Trophoblast cell (in vitro differentiated cells and primary cell): ENCODE results near the gene OR8A1.

ENCODE experiments used
- DNase-seq, 2 donors: peaks; one replicate each; pipeline ENCODE4 v3.0.0-alpha.2; 2016
- H2AFZ ChIP-seq: 2 replicates; pipeline ENCODE4 v1.6.1; 2013; ENCODE audit warnings: low read length, moderate library complexity, mild to moderate bottlenecking; ENCODE audit not compliant: insufficient read depth, poor library complexity
- H2AK5ac ChIP-seq: 2 replicates; pipeline ENCODE4 v1.6.1; 2013; ENCODE audit warnings: mild to moderate bottlenecking, low read length
- H2BK120ac ChIP-seq: 2 replicates; pipeline ENCODE4 v1.6.1; 2013; ENCODE audit warnings: low read length, mild to moderate bottlenecking, moderate library complexity; ENCODE audit not compliant: insufficient read depth, poor library complexity
- H2BK12ac ChIP-seq: 2 replicates; pipeline ENCODE4 v1.6.1; 2013; ENCODE audit warnings: mild to moderate bottlenecking, low read length, moderate library complexity
- H2BK5ac ChIP-seq: 2 replicates; pipeline ENCODE4 v1.6.1; 2013; ENCODE audit warnings: low read length, low read depth, moderate library complexity, mild to moderate bottlenecking; ENCODE audit not compliant: poor library complexity
- H3K14ac ChIP-seq: 2 replicates; pipeline ENCODE4 v1.6.1; 2013; ENCODE audit warnings: mild to moderate bottlenecking, low read length
- H3K18ac ChIP-seq: 2 replicates; pipeline ENCODE4 v1.6.1; 2013; ENCODE audit warnings: mild to moderate bottlenecking, low read length
- H3K23ac ChIP-seq: 2 replicates; pipeline ENCODE4 v1.6.1; 2013; ENCODE audit warnings: low read length
- H3K27ac ChIP-seq: 2 replicates; pipeline ENCODE4 v1.5.1; 2013; ENCODE audit warnings: low read depth, mild to moderate bottlenecking, inconsistent platforms, low read length, moderate library complexity
- H3K27me3 ChIP-seq: 2 replicates; pipeline ENCODE4 v1.6.1; 2013; ENCODE audit warnings: inconsistent platforms, mild to moderate bottlenecking, low read length, moderate library complexity; ENCODE audit not compliant: insufficient read depth
- H3K36me3 ChIP-seq, 2 experiments: 1 replicate in 1 of 2; 2 replicates in 1 of 2; pipeline ENCODE4 v1.6.1; 2013; ENCODE audit warnings: low read length in 2 of 2, mild to moderate bottlenecking in 2 of 2, moderate library complexity in 1 of 2; ENCODE audit not compliant: insufficient read depth in 2 of 2, control insufficient read depth in 1 of 2
- H3K4ac ChIP-seq: 2 replicates; pipeline ENCODE4 v1.6.1; 2013; ENCODE audit warnings: low read depth, mild to moderate bottlenecking, low read length, moderate library complexity
- H3K4me1 ChIP-seq, 2 experiments: 1 replicate in 1 of 2; 2 replicates in 1 of 2; pipeline ENCODE4 v1.6.1; 2013; ENCODE audit warnings: low read length in 2 of 2, mild to moderate bottlenecking in 2 of 2, moderate library complexity in 1 of 2; ENCODE audit not compliant: insufficient read depth in 2 of 2, control insufficient read depth in 1 of 2
- H3K4me2 ChIP-seq: 2 replicates; pipeline ENCODE4 v1.6.1; 2013; ENCODE audit warnings: inconsistent platforms, mild to moderate bottlenecking, low read length, moderate library complexity
- H3K4me3 ChIP-seq: 2 replicates; pipeline ENCODE4 v1.5.1; 2013; ENCODE audit warnings: mild to moderate bottlenecking, low read depth, low read length, inconsistent platforms
- H3K79me1 ChIP-seq: one replicate; pipeline ENCODE4 v1.6.1; 2013; ENCODE audit warnings: low read length
- H3K79me2 ChIP-seq: 2 replicates; pipeline ENCODE4 v1.6.1; 2013; ENCODE audit warnings: low read length, mild to moderate bottlenecking; ENCODE audit not compliant: control insufficient read depth, insufficient read depth, poor library complexity
- H3K9ac ChIP-seq: 2 replicates; pipeline ENCODE4 v1.6.1; 2013; ENCODE audit warnings: mild to moderate bottlenecking, low read length
- H3K9me3 ChIP-seq: 2 replicates; pipeline ENCODE4 v1.6.1; 2013; ENCODE audit warnings: low read depth, mild to moderate bottlenecking, control low read depth, inconsistent platforms, low read length; ENCODE audit not compliant: insufficient read depth
- H4K12ac ChIP-seq: 2 replicates; pipeline ENCODE4 v1.6.1; 2013; ENCODE audit warnings: low read depth, mild to moderate bottlenecking, low read length, moderate library complexity
- H4K8ac ChIP-seq: 2 replicates; pipeline ENCODE4 v1.6.1; 2013; ENCODE audit warnings: low read depth, mild to moderate bottlenecking, low read length, moderate library complexity
- H4K91ac ChIP-seq: one replicate; pipeline ENCODE4 v1.6.1; 2013; ENCODE audit warnings: low read depth, mild to moderate bottlenecking, low read length, moderate library complexity
- WGBS: extraction: QIAGEN DNeasy Blood & Tissue Kit; methylation state at CpG from one replicate; pipeline ENCODE4 v1.1.7; 2013; ENCODE audit warnings: missing lambda C conversion rate; ENCODE audit not compliant: insufficient read length, insufficient coverage; ENCODE audit errors: extremely low coverage; 5-methylcytosine and 5-hydroxymethylcytosine counted together

OR8A1 gene

GRCh38 chr11:124535552-124536232 is 34.1 kb upstream of the OR8A1 start:
- H3K27me3 ChIP-seq = no peaks in the 10 kb centered on the region
- H3K14ac ChIP-seq = no peak overlapping the region
- no peak overlapping the region for H3K4ac ChIP-seq
- H2BK120ac ChIP-seq = no peak overlapping the region
- no peak overlapping the region for H2BK5ac ChIP-seq
- H4K8ac ChIP-seq = no peak overlapping the region
- H3K9me3 ChIP-seq = no peaks in the 10 kb centered on the region
- H3K23ac ChIP-seq = no peak overlapping the region
- H3K4me3 ChIP-seq = no peak overlapping the region
- peak in 1 of 2 donors; percentile 4 for DNase-seq
- no CpG with 5 or more reads among the region's 8 CpGs for WGBS
- no peak overlapping the region for H3K18ac ChIP-seq
- no peak overlapping the region for H2AK5ac ChIP-seq
- H3K79me2 ChIP-seq = no peaks in the 10 kb centered on the region
- no peak overlapping the region for H2AFZ ChIP-seq
- H3K79me1 ChIP-seq = no peaks in the 10 kb centered on the region
- no peak overlapping the region for H3K4me2 ChIP-seq
- H2BK12ac ChIP-seq = no peak overlapping the region
- H4K91ac ChIP-seq = no peak overlapping the region
- peaks cover 2% of the 10 kb centered on the region in 2 experiments for H3K4me1 ChIP-seq
- H3K36me3 ChIP-seq = no peaks in the 10 kb centered on the region
- H3K27ac ChIP-seq = no peak overlapping the region
- H3K9ac ChIP-seq = no peak overlapping the region
- no peak overlapping the region for H4K12ac ChIP-seq

GRCh38 chr11:124536520-124536919 is 33.3 kb upstream of the OR8A1 start:
- whole genome bisulfite sequencing = no CpG with 5 or more reads among the region's 6 CpGs

GRCh38 chr11:124538019-124538418 is 31.8 kb upstream of the OR8A1 start:
- H4K12ac ChIP-seq = no peak overlapping the region
- H3K14ac ChIP-seq = no peak overlapping the region
- H3K4me1 ChIP-seq = peaks cover 2% of the 10 kb centered on the region in 2 experiments
- H3K4me2 ChIP-seq = no peak overlapping the region
- H4K8ac ChIP-seq = no peak overlapping the region
- no CpG with 5 or more reads among the region's 1 CpG for WGBS
- H4K91ac ChIP-seq = no peak overlapping the region
- no peak overlapping the region for H2BK5ac ChIP-seq
- no peak for DNase-seq
- no peak overlapping the region for H2AFZ ChIP-seq
- no peak overlapping the region for H3K18ac ChIP-seq
- no peak overlapping the region for H3K4me3 ChIP-seq
- H3K36me3 ChIP-seq = no peaks in the 10 kb centered on the region
- no peak overlapping the region for H3K23ac ChIP-seq
- no peak overlapping the region for H2BK120ac ChIP-seq
- H2BK12ac ChIP-seq = no peak overlapping the region
- H3K79me1 ChIP-seq = no peaks in the 10 kb centered on the region
- no peak overlapping the region for H3K9ac ChIP-seq
- no peaks in the 10 kb centered on the region for H3K79me2 ChIP-seq
- H3K4ac ChIP-seq = no peak overlapping the region
- no peak overlapping the region for H3K27ac ChIP-seq
- no peaks in the 10 kb centered on the region for H3K9me3 ChIP-seq
- H2AK5ac ChIP-seq = no peak overlapping the region
- no peaks in the 10 kb centered on the region for H3K27me3 ChIP-seq

More at GRCh38 chr11:124536520-124536919, 33.3 kb upstream of the OR8A1 start:
- H3K4ac ChIP-seq = no peak overlapping the region
- no peaks in the 10 kb centered on the region for H3K79me1 ChIP-seq
- DNase-seq = peak; percentile 67 to 72
- no peak overlapping the region for H2BK120ac ChIP-seq
- no peak overlapping the region for H2BK12ac ChIP-seq
- no peak overlapping the region for H3K4me2 ChIP-seq
- H2AFZ ChIP-seq = peak overlapping the region; percentile 1
- no peak overlapping the region for H2AK5ac ChIP-seq
- H3K14ac ChIP-seq = no peak overlapping the region
- H3K9ac ChIP-seq = no peak overlapping the region
- H3K4me1 ChIP-seq = peaks cover 2% of the 10 kb centered on the region in 2 experiments
- no peak overlapping the region for H4K12ac ChIP-seq
- H4K91ac ChIP-seq = no peak overlapping the region
- H3K4me3 ChIP-seq = no peak overlapping the region
- no peak overlapping the region for H4K8ac ChIP-seq
- no peak overlapping the region for H3K23ac ChIP-seq
- no peaks in the 10 kb centered on the region for H3K36me3 ChIP-seq
- H3K79me2 ChIP-seq = no peaks in the 10 kb centered on the region
- H3K27me3 ChIP-seq = no peaks in the 10 kb centered on the region
- H2BK5ac ChIP-seq = no peak overlapping the region
- no peaks in the 10 kb centered on the region for H3K9me3 ChIP-seq
- no peak overlapping the region for H3K18ac ChIP-seq
- H3K27ac ChIP-seq = no peak overlapping the region

GRCh38 chr11:124541204-124541603 is 28.6 kb upstream of the OR8A1 start:
- no peaks in the 10 kb centered on the region for H3K79me1 ChIP-seq
- H3K79me2 ChIP-seq = no peaks in the 10 kb centered on the region
- H3K4me3 ChIP-seq = no peak overlapping the region
- no peak overlapping the region for H3K23ac ChIP-seq
- no peak overlapping the region for H3K9ac ChIP-seq
- no peak overlapping the region for H4K8ac ChIP-seq
- H4K12ac ChIP-seq = no peak overlapping the region
- no peak overlapping the region for H4K91ac ChIP-seq
- H3K14ac ChIP-seq = no peak overlapping the region
- H2BK5ac ChIP-seq = no peak overlapping the region
- H3K4me1 ChIP-seq = peaks cover 0 to 2% of the 10 kb centered on the region in 2 experiments
- no peak overlapping the region for H3K4me2 ChIP-seq
- no peaks in the 10 kb centered on the region for H3K9me3 ChIP-seq
- no peaks in the 10 kb centered on the region for H3K27me3 ChIP-seq
- no peak overlapping the region for H2AK5ac ChIP-seq
- H3K4ac ChIP-seq = no peak overlapping the region
- no peak overlapping the region for H2BK12ac ChIP-seq
- H2AFZ ChIP-seq = no peak overlapping the region
- no peak overlapping the region for H2BK120ac ChIP-seq
- 100% methylated on average over 1 of the region's 6 CpGs for WGBS
- no peaks in the 10 kb centered on the region for H3K36me3 ChIP-seq
- no peak for DNase-seq
- H3K27ac ChIP-seq = no peak overlapping the region
- no peak overlapping the region for H3K18ac ChIP-seq
